ENCODE results near the gene PCGF2. TPM values are rescaled to one million over a fixed set of nuclear protein-coding genes. Genes with fewer than 3 reads are reported as not detected.

Gene PCGF2
- total RNA-seq, 4 donors from 2014 or later = 1.3 to 4.0 (median 1.6) TPM

DNA sequence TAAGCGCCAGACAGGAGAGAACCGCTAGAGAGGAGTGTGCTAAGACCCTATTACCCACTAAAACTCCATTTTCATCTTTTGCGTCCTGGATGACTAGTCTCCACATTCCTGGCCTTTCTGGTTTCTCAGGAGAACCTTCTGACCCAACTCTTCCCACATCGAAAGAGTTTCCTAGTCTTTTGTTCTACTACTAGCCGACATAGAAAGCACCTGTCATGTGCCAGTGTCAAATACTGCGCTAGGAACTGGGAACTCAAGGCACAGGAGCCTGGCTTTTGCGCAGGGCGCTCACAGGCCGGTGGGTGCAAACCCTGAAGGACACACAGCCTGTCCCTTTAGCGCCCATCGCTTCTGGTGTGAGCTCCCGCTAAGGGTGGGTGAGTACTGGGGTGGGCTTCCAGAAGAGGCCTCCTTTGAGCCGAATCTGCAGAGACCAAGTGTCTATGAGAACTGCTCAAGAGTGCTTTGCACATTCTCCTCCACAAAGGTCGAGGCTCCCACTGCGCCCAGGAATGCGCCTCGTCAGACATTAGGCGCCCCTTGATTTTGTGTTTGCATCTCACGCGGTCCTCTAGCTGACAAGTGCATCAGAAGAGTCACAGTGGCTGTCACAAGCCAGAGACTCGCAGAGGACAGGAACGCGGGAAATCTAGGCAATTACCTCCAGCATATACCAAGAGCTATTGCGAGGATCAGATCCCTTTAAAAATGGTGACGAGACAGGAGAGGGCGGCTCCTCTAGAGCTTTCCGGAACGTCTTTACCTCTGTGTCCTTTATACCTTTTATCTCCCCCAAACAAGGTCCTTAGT, 2.4 kb upstream of the PCGF2 start:
- peaks cover 32 to 36% (median 34%) of the 10 kb centered on the region in 3 donors for H3K27me3 ChIP-seq
- H3K27ac ChIP-seq = peak overlapping the region; percentile 78 to 96 (median 80)
- H3K4me1 ChIP-seq = peaks cover 36 to 41% of the 10 kb centered on the region in 2 donors
- ATAC-seq = no peak
- no peaks in the 10 kb centered on the region for H3K9me3 ChIP-seq
- intact Hi-C loops (cut with DNase I; ENCODE audit: low total_unique reads) = loop anchor here (5.0 kb wide), 1 partner anchor 73 kb away; no protein-coding TSS in a partner anchor
- in situ Hi-C loops (cut with MboI; ENCODE audit: low sequenced_read_pairs in 4 of 4) = loop anchor here in 1 of 4 donors (10.0 kb wide), 1 partner anchor 54 kb away; no protein-coding TSS in a partner anchor
- TF ChIP-seq CTCF (IDR thresholded peaks at IDR 0.05 in 4 of 5, conservative IDR thresholded peaks at IDR 0.05 in 1 of 5) (no peak), POLR2A (IDR thresholded peaks at IDR 0.05) (no peak)
- H3K4me3 ChIP-seq = peak overlapping the region; percentile 55 to 70 (median 64)
- no peak for DNase-seq
- peaks cover 0 to 13% of the 10 kb centered on the region in 2 donors for H3K36me3 ChIP-seq

DNA sequence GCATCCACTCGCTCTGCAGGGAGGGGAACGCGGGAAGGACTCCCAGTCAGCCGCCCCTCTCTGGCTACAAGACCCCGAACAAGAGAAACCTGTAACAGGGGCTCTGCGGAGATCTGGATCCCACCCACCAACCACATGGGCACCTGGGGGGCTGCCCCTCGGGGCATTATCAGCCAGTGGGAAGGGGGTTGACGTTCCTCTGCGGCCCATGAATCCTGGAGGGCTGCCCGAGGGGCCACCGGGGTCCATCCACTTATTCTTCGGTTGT, 1.8 kb upstream of the PCGF2 start:
- peak overlapping the region; percentile 78 to 96 (median 80) for H3K27ac ChIP-seq
- peaks cover 32 to 36% (median 34%) of the 10 kb centered on the region in 3 donors for H3K27me3 ChIP-seq
- DNase-seq = no peak
- in situ Hi-C loops (cut with MboI; ENCODE audit: low sequenced_read_pairs in 4 of 4) (loop anchor here in 1 of 4 donors (10.0 kb wide), 1 partner anchor 55 kb away; no protein-coding TSS in a partner anchor), intact Hi-C loops (cut with DNase I; ENCODE audit: low total_unique reads) (loop anchor here (5.0 kb wide), 1 partner anchor 73 kb away; no protein-coding TSS in a partner anchor)
- H3K4me1 ChIP-seq = peaks cover 36 to 41% of the 10 kb centered on the region in 2 donors
- no peak for ATAC-seq
- TF ChIP-seq POLR2A (IDR thresholded peaks at IDR 0.05) (no peak), CTCF (IDR thresholded peaks at IDR 0.05 in 4 of 5, conservative IDR thresholded peaks at IDR 0.05 in 1 of 5) (no peak)
- H3K4me3 ChIP-seq = peak overlapping the region; percentile 55 to 70 (median 64)
- H3K36me3 ChIP-seq = peaks cover 0 to 9% of the 10 kb centered on the region in 2 donors
- H3K9me3 ChIP-seq = no peaks in the 10 kb centered on the region

DNA sequence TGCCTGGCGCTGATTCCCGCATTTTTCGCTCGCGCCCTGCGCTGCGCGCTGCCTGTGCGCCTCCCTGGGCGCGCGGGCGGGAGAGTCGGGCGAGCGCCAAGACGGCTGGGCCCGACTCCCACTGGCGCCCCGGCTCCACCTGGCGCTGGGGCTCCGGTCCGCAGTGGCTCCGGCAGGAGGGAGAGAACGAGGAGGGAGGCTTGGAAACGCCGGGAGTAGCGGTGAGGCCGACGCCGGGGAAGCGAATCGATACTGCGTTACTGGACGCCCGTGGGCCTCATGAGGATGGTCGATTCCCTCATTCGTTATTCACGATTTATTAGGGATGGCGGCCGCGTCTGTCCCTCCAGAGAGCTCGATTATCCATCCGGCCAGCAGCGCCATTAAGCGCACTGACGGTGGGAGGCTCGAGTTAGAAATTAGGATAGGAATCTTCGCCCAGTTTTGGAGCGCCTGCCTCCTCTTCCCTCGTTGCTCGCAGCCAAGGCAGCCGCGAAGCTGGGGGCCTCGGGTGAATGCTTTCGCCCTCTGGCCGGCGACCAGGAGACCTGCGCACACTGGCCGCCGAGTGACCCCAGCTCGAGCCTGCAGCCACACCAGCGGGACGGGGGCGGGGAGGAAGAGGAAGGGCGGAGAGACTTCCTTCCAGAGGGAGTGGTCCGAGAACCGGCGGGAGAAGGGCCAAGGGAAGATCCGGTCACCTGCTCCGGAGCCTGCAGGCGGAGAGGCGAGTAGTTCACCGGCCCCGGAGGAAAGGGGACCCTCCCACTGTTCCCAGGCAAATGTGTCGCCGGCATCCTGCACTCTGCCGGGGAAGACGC, 1.3 kb upstream of the PCGF2 start:
- Histone ChIP-seq H3K9me3 (no peaks in the 10 kb centered on the region), H3K4me3 (peak overlapping the region; percentile 55 to 70 (median 64)), H3K4me1 (peaks cover 34 to 38% of the 10 kb centered on the region in 2 donors), H3K36me3 (peaks cover 0 to 3% of the 10 kb centered on the region in 2 donors), H3K27me3 (peaks cover 32 to 36% (median 34%) of the 10 kb centered on the region in 3 donors), H3K27ac (peak overlapping the region; percentile 78 to 96 (median 80))
- ATAC-seq = peak in 1 of 2 donors; percentile 7
- TF ChIP-seq CTCF (IDR thresholded peaks at IDR 0.05 in 4 of 5, conservative IDR thresholded peaks at IDR 0.05 in 1 of 5) (no peak), POLR2A (IDR thresholded peaks at IDR 0.05) (peak; percentile 56 to 62)
- intact Hi-C loops (cut with DNase I; ENCODE audit: low total_unique reads) (loop anchor here (5.0 kb wide), 1 partner anchor 72 kb away; no protein-coding TSS in a partner anchor), in situ Hi-C loops (cut with MboI; ENCODE audit: low sequenced_read_pairs in 4 of 4) (loop anchor here in 1 of 4 donors (10.0 kb wide), 1 partner anchor 55 kb away; no protein-coding TSS in a partner anchor)
- DNase-seq = peak; percentile 73 to 74

DNA sequence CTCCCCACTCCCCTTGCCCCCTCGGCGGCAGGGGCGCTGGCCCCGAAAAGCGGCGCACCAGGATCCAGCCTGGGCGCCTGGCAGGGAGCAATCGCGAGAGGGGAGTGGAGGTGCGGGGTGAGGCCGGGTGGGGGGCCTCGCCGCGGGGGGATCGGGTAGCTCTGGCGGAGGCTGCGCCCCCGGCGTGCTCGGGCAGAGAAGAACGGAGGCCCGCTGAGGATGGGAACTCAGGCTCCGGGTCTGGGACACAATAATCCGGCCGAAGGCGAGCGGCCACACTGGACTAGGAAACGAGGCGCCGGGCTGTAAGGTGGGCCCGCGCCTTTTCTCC, 721 bp upstream of the PCGF2 start:
- H3K4me1 ChIP-seq = peaks cover 28 to 32% of the 10 kb centered on the region in 2 donors
- peak overlapping the region; percentile 55 to 70 (median 64) for H3K4me3 ChIP-seq
- DNase-seq (no peak), ATAC-seq (no peak)
- TF ChIP-seq POLR2A (IDR thresholded peaks at IDR 0.05) = no peak
- TF ChIP-seq CTCF (IDR thresholded peaks at IDR 0.05 in 4 of 5, conservative IDR thresholded peaks at IDR 0.05 in 1 of 5) = no peak
- in situ Hi-C loops (cut with MboI; ENCODE audit: low sequenced_read_pairs in 4 of 4) (no loop called here), intact Hi-C loops (cut with DNase I; ENCODE audit: low total_unique reads) (no loop called here)
- peaks cover 32 to 36% (median 34%) of the 10 kb centered on the region in 3 donors for H3K27me3 ChIP-seq
- H3K9me3 ChIP-seq = no peaks in the 10 kb centered on the region
- H3K36me3 ChIP-seq = no peaks in the 10 kb centered on the region
- peak overlapping the region; percentile 78 to 96 (median 80) for H3K27ac ChIP-seq

Measured in gastrocnemius medialis (tissue), 4 donors.